RKO (cell line): ENCODE data around the gene PRKCE.
"Not testable (repeated sequence)": the region's sequence is repeated elsewhere in the genome, so short reads cannot be mapped to it uniquely, and the experiment has no call there.

Experiments
- DNase-seq: peaks from one replicate; pipeline ENCODE4 v3.0.0-alpha.2; 2016; ENCODE audit warnings: low spot score

PRKCE gene

GRCh38 chr2:45909677-45910191, 258.3 kb downstream of the PRKCE start:
- DNase-seq, result no peak

GRCh38 chr2:45910473-45911060, 259.1 kb downstream of the PRKCE start:
- DNase-seq, result no peak

GRCh38 chr2:45911538-45911937, 260.1 kb downstream of the PRKCE start:
- no peak for DNase-seq

- no peak for DNase-seq
Measured at GRCh38 chr2:45912109-45912508, 260.6 kb downstream of the PRKCE start.

GRCh38 chr2:45913539-45913938, 262.1 kb downstream of the PRKCE start:
- DNase-seq, result no peak

GRCh38 chr2:45915523-45915922, 264.0 kb downstream of the PRKCE start:
- no peak for DNase-seq

GRCh38 chr2:45917561-45918176, 266.2 kb downstream of the PRKCE start:
- not testable (repeated sequence) for DNase-seq

- no peak for DNase-seq
Measured at GRCh38 chr2:45918463-45919159, 267.1 kb downstream of the PRKCE start.

GRCh38 chr2:45919160-45919650, 267.7 kb downstream of the PRKCE start:
- no peak for DNase-seq

GRCh38 chr2:45919711-45920111, 268.2 kb downstream of the PRKCE start:
- DNase-seq, result no peak

GRCh38 chr2:45921921-45922320, 270.4 kb downstream of the PRKCE start:
- no peak for DNase-seq

GRCh38 chr2:45922577-45922988, 271.1 kb downstream of the PRKCE start:
- DNase-seq, result no peak

- no peak for DNase-seq
Measured at GRCh38 chr2:45923701-45924100, 272.2 kb downstream of the PRKCE start.

GRCh38 chr2:45925026-45925425, 273.6 kb downstream of the PRKCE start:
- DNase-seq, result no peak

- DNase-seq, result no peak
Measured at GRCh38 chr2:45925636-45926366, 274.3 kb downstream of the PRKCE start.

- DNase-seq, result no peak
Measured at GRCh38 chr2:45928946-45929345, 277.5 kb downstream of the PRKCE start.

GRCh38 chr2:45929674-45930395, 278.4 kb downstream of the PRKCE start:
- no peak for DNase-seq

GRCh38 chr2:45930396-45930792, 278.9 kb downstream of the PRKCE start:
- DNase-seq, result peak; percentile 42

- peak; percentile 42 for DNase-seq
Measured at GRCh38 chr2:45932278-45932975, 281.0 kb downstream of the PRKCE start.

- peak; percentile 99 for DNase-seq
Measured at GRCh38 chr2:45935791-45936622, 284.5 kb downstream of the PRKCE start.
